ENCODE measurements around the gene CALM1. TPM values are rescaled to one million over a fixed set of nuclear protein-coding genes. Genes with fewer than 3 reads are reported as not detected.

Gene CALM1
- polyA plus RNA-seq, 1 donor from 2014 or later = 373 TPM

GRCh38 chr14:90397425-90398314, 841 bp downstream of the CALM1 start:
- H4K20me1 ChIP-seq (ENCODE audit: insufficient read depth) = peaks cover 9% of the 10 kb centered on the region
- H3F3A ChIP-seq (ENCODE audit: insufficient read depth, low read length, poor library complexity, severe bottlenecking) = no peaks in the 10 kb centered on the region
- H3K27me3 ChIP-seq (ENCODE audit: insufficient read depth, low read depth, low read length) = no peaks in the 10 kb centered on the region
- no peaks in the 10 kb centered on the region for H3K36me3 ChIP-seq (ENCODE audit: insufficient read depth, low read length)
- no peak overlapping the region for H3K4me2 ChIP-seq (ENCODE audit: low read length)
- H3K79me2 ChIP-seq (replicated peaks; ENCODE audit: insufficient read depth, low read length) = peaks cover 32% of the 10 kb centered on the region
- H3K9me3 ChIP-seq (ENCODE audit: low read length) = no peaks in the 10 kb centered on the region
- H3K27ac ChIP-seq (ENCODE audit: low read length) = peak overlapping the region; percentile 86
- TF ChIP-seq POLR2AphosphoS5 (IDR thresholded peaks at IDR 0.05) (peak; percentile 27), EP300 (conservative IDR thresholded peaks at IDR 0.05; ENCODE audit: poor library complexity, severe bottlenecking) (no peak), SMC3 (conservative IDR thresholded peaks at IDR 0.05; ENCODE audit: poor library complexity) (no peak), RAD21 (conservative IDR thresholded peaks at IDR 0.05) (no peak)
- peak overlapping the region; percentile 92 for H3K9ac ChIP-seq (ENCODE audit: low read length)
- H3K4me3 ChIP-seq (ENCODE audit: low read length) = peak overlapping the region; percentile 92
- H3K9me2 ChIP-seq (ENCODE audit: insufficient read depth, low read length) = no peaks in the 10 kb centered on the region
- peak overlapping the region; percentile 41 for H2AFZ ChIP-seq (ENCODE audit: low read depth, low read length)

- Histone ChIP-seq H3K9me3 (ENCODE audit: low read length) (no peaks in the 10 kb centered on the region), H3K79me2 (replicated peaks; ENCODE audit: insufficient read depth, low read length) (peaks cover 32% of the 10 kb centered on the region), H3K36me3 (ENCODE audit: insufficient read depth, low read length) (no peaks in the 10 kb centered on the region), H4K20me1 (ENCODE audit: insufficient read depth) (peaks cover 9% of the 10 kb centered on the region), H3K27ac (ENCODE audit: low read length) (peak overlapping the region; percentile 50), H3K27me3 (ENCODE audit: insufficient read depth, low read depth, low read length) (no peaks in the 10 kb centered on the region), H3K4me2 (ENCODE audit: low read length) (peak overlapping the region; percentile 43), H3F3A (ENCODE audit: insufficient read depth, low read length, poor library complexity, severe bottlenecking) (no peaks in the 10 kb centered on the region), H3K9me2 (ENCODE audit: insufficient read depth, low read length) (no peaks in the 10 kb centered on the region), H3K4me3 (ENCODE audit: low read length) (peak overlapping the region; percentile 92), H3K9ac (ENCODE audit: low read length) (peak overlapping the region; percentile 92), H2AFZ (ENCODE audit: low read depth, low read length) (no peak overlapping the region)
- peak; percentile 47 for TF ChIP-seq SMC3 (conservative IDR thresholded peaks at IDR 0.05; ENCODE audit: poor library complexity)
- no peak for TF ChIP-seq TAF1 (IDR thresholded peaks at IDR 0.05; ENCODE audit: low read depth)
- TF ChIP-seq CTCF (IDR thresholded peaks at IDR 0.05; ENCODE audit: poor library complexity, severe bottlenecking) = no peak
- peak; percentile 20 for TF ChIP-seq EP300 (conservative IDR thresholded peaks at IDR 0.05; ENCODE audit: poor library complexity, severe bottlenecking)
- TF ChIP-seq MXI1 (conservative IDR thresholded peaks at IDR 0.05; ENCODE audit: poor library complexity, severe bottlenecking) = peak; percentile 66
- TF ChIP-seq REST (IDR thresholded peaks at IDR 0.05; ENCODE audit: borderline replicate concordance) = peak; percentile 12
- no peak for TF ChIP-seq EZH2 (IDR thresholded peaks at IDR 0.05; ENCODE audit: borderline replicate concordance, insufficient read depth, low read length, poor library complexity, severe bottlenecking)
- TF ChIP-seq POLR2AphosphoS5 (IDR thresholded peaks at IDR 0.05) = peak; percentile 60
- peak; percentile 30 for TF ChIP-seq RAD21 (conservative IDR thresholded peaks at IDR 0.05)
These were observed 1.5 kb downstream of the CALM1 start for GRCh38 chr14:90398315-90398839.

All from neural cell (in vitro differentiated cells).